ENCODE data around the gene FBXL3.

Gene FBXL3

GRCh38 chr13:76975863-76976262 lies 51.1 kb downstream of the FBXL3 start:
- H3K4me3 ChIP-seq (ENCODE audit: low read depth, low read length): no peak overlapping the region
- POLR2A ChIA-PET: no interaction called here
- no peak for DNase-seq (ENCODE audit: low read depth, low spot score)
- no peak for TF ChIP-seq CTCF (IDR thresholded peaks at IDR 0.05; ENCODE audit: insufficient read depth, low read length, missing control alignments)
- CTCF ChIA-PET: no interaction called here

DNA sequence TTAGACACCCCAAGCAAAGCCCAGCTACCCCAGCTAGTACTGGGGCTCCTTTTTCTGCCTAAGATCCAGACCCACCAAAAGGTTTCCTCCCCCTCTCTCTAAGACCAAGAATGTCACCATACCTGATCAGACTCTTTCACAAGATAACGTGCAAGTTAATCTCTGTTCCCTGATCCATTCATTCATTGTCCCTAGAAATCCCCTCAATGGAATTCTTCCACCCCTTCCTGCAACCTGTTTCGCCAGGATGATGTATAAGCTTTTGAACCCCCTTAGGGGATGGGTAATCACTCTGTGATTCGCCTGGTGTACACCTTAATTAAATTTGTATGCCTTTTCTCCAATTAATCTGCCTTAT lies 52.4 kb downstream of the FBXL3 start:
- no peak for DNase-seq (ENCODE audit: low read depth, low spot score)
- ChIA-PET POLR2A (no interaction called here), CTCF (interaction anchor here (0.6 to 1.5 kb wide), 3 partner anchors 11 to 80 kb away, joined by 3 to 5 read pairs (median 3); no protein-coding TSS in a partner anchor)
- no peak for TF ChIP-seq CTCF (IDR thresholded peaks at IDR 0.05; ENCODE audit: insufficient read depth, low read length, missing control alignments)
- H3K4me3 ChIP-seq (ENCODE audit: low read depth, low read length): no peak overlapping the region

DNA sequence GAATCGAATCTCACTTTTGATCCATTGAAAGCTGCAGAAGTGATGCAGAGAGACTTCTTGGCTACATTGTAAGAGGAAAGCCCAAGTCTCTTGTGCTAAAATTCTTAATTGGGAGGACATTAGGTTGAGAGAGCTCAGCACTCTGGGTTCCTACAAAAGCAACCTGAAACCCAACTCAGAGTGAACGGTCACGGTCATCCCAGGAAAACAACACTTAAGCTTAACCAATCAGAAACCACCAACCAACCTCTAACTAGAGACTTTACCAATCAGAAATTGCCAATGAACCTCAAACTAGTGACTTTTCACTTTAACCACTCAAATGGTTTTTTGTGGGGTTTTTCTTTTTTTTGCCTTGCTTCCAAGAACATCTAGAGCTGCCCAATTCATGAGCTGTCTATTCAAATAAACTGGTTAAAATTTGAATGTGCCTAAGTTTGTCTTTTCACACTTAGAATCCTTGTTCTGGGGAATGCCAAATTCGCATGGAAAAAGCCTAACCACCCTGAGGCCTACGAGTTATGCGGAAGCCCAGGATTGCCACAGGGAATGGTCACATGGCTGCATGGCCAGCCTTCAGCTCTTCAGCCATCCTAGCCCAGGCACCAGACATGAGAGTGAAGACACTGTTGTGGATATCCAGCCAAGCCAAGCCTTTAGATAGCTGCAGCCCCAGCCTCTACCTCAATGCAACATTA lies 52.9 kb downstream of the FBXL3 start:
- POLR2A ChIA-PET: no interaction called here
- DNase-seq (ENCODE audit: low read depth, low spot score): no peak
- no peak overlapping the region for H3K4me3 ChIP-seq (ENCODE audit: low read depth, low read length)
- CTCF ChIA-PET: interaction anchor here (0.7 to 1.5 kb wide), 3 partner anchors 7 to 27 kb away, joined by 3 to 5 read pairs (median 3); no protein-coding TSS in a partner anchor
- no peak for TF ChIP-seq CTCF (IDR thresholded peaks at IDR 0.05; ENCODE audit: insufficient read depth, low read length, missing control alignments)

- no peak for TF ChIP-seq CTCF (IDR thresholded peaks at IDR 0.05; ENCODE audit: insufficient read depth, low read length, missing control alignments)
- ChIA-PET POLR2A (no interaction called here), CTCF (interaction anchor here (0.9 to 8.2 kb wide), 3 partner anchors 9 to 305 kb away, joined by 3 to 93 read pairs (median 3); no protein-coding TSS in a partner anchor)
- no peak overlapping the region for H3K4me3 ChIP-seq (ENCODE audit: low read depth, low read length)
- DNase-seq (ENCODE audit: low read depth, low spot score): no peak
These were observed 54.8 kb downstream of the FBXL3 start for GRCh38 chr13:76971851-76972829.

DNA sequence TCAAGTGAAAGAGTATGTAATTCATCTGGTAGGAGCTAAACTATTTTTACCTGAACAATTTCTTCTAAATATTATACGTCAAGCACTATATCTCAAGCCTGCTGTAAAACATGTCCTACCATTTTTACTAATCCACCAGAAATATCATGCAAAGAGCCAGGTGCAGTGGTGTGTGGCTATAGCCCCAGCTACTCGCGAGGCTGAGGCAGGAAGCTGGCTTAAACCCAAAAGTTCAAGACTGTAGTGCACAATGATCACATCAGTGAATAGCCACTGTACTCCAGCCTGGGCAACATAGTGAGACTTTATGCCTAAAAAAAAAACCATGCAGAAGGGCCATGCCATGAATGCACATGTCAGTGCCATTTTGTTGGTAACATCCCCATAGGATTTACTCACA lies 55.7 kb downstream of the FBXL3 start:
- ChIA-PET POLR2A (no interaction called here), CTCF (interaction anchor here (0.9 to 8.2 kb wide), 3 partner anchors 9 to 304 kb away, joined by 3 to 93 read pairs (median 3); no protein-coding TSS in a partner anchor)
- no peak for DNase-seq (ENCODE audit: low read depth, low spot score)
- no peak overlapping the region for H3K4me3 ChIP-seq (ENCODE audit: low read depth, low read length)
- no peak for TF ChIP-seq CTCF (IDR thresholded peaks at IDR 0.05; ENCODE audit: insufficient read depth, low read length, missing control alignments)
